NCI-H82 treated with DMSO at 0.1 percent for 48 hours (cell line): Measurements from ENCODE around the gene ADD3.
"Not testable (repeated sequence)": the region's sequence is repeated elsewhere in the genome, so short reads cannot be mapped to it uniquely, and the experiment has no call there.

Experiments
- DNase-seq: peaks from one replicate; lab custom pipeline; 2025; ENCODE audit not compliant: unreplicated experiment; lab: John Stamatoyannopoulos, UW

ADD3 gene

GRCh38 chr10:110032801-110033700 is 25.3 kb downstream of the ADD3 start:
- no peak for DNase-seq

GRCh38 chr10:110033701-110034235 is 26.0 kb downstream of the ADD3 start:
- DNase-seq, result no peak

GRCh38 chr10:110034596-110034995 is 26.8 kb downstream of the ADD3 start:
- no peak for DNase-seq

DNA sequence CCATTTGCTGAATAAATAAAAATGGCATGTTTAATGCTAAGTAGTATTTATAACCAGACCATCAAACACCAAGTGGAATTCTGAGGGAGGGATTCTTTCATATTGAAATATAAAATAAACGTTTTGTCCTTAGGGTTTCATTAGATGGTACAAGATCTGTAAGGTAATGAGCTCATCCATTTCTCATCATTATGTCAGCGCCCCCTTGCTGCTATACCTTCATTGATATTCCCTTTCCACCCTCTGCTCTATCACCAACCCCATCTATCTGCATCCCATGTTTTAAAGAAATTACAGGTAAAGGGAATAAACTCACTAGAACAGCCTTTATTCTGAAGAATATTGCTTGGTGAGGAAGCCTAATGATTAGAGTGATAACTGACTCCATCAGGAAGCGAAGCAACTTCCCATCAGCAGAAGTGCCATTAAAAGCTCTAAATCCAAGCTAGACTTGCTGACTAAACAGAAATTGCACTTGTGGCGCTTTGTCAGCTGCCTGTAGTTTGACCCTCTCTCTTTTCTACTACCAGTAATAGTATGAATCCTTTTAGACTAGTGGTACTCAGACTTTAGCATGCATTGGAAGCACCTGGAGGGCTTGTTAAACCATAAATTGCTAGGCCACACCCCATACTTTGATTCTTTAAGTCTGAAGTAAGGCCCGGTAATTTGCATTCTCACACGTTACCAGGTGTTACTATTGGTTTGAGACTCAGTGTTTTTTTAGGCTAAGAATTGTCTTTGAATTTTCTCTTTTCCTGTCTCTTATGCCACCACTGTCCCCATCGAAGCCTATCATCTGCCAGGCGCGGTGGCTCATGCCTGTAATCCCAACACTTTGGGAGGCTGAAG is 27.5 kb downstream of the ADD3 start:
- no peak for DNase-seq

DNA sequence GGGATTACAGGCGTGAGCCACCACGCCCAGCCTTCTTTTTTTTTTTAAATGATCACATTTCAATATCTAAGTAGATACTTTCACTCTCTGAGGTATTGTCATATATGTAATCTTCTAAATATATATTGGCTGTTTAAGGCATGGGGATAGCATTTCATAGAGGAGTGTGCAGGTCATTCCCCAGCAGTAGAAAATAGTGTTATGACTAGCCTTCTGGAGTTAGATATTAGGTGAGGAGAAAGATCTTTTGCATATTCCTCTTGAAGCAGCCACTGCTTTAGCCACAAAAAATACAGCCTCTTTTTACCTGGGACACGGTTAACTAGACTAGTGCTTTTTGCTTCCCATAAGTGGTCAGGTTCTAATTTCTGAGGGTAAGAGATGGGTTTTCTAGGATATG is 28.9 kb downstream of the ADD3 start:
- no peak for DNase-seq

DNA sequence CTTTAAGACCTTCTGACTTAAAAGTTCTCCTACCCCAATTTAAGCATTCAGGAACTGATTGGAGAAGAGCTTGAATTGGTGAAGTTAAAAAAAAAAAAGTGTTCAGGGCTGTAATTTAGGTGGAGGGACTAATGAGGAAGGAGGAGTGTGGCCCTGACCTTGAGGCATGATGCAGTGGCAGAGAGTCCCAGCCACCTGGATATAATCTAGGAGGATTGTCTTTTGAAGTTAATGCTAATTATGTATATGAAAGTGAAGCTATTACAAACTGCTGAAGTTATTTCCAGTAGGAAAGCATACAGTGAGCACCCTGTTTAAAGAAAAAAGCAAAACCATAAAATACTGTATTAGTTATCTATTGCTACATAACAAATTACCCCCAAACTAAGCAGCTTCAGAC is 31.5 kb downstream of the ADD3 start:
- no peak for DNase-seq

GRCh38 chr10:110040108-110040507 is 32.3 kb downstream of the ADD3 start:
- DNase-seq, result no peak

- no peak for DNase-seq
Observed at GRCh38 chr10:110040767-110041478, 33.1 kb downstream of the ADD3 start.

- DNase-seq, result no peak
Observed at GRCh38 chr10:110041479-110041829, 33.7 kb downstream of the ADD3 start.

- no peak for DNase-seq
Observed at GRCh38 chr10:110042181-110042580, 34.4 kb downstream of the ADD3 start.

DNA sequence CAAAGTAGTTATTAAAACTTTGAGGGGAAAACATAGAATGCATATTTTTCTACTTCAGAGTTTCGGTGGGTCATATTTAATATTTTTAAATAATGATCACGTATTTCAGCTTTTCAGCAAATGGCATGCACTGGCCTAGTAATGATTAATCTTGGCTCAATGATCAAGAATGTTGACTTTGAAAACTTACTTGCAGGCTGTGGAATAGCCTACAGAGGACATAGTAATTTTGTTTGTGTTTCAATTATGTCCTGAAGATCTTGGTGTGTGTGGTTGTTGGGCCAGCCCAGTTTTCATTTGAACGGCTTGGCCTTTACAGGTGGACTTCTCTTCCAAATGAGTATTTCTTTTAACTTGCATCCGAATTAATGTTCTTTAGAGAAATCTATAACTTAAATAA is 35.1 kb downstream of the ADD3 start:
- DNase-seq, result no peak

- DNase-seq, result no peak
Observed at GRCh38 chr10:110044681-110045080, 36.9 kb downstream of the ADD3 start.

GRCh38 chr10:110045772-110046171 is 38.0 kb downstream of the ADD3 start:
- DNase-seq, result no peak

GRCh38 chr10:110048145-110048544 is 40.4 kb downstream of the ADD3 start:
- not testable (repeated sequence) for DNase-seq

DNA sequence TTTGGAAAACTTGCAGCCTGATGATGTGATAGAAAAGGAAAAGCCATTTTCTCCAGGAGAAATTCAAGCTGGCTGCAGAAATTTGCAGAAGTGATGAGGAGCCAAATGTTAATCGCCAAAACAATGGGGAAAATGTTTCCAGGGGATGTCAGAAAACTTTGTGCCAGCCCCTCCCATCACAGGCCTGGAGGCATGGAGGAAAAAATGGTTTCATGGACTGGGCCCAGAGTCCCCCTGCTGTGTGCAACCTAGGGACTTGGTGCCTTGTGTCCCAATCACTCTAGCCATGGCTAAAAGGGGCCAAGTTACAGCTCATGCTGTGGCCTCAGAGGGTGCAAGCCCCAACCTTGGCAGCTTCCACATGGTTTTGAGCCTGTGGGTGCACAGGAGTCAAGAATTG is 41.0 kb downstream of the ADD3 start:
- no peak for DNase-seq

- DNase-seq, result not testable (repeated sequence)
Observed at GRCh38 chr10:110049889-110050591, 42.3 kb downstream of the ADD3 start.

GRCh38 chr10:110051487-110051886 is 43.7 kb downstream of the ADD3 start:
- DNase-seq, result no peak

GRCh38 chr10:110052916-110053315 is 45.1 kb downstream of the ADD3 start:
- no peak for DNase-seq

DNA sequence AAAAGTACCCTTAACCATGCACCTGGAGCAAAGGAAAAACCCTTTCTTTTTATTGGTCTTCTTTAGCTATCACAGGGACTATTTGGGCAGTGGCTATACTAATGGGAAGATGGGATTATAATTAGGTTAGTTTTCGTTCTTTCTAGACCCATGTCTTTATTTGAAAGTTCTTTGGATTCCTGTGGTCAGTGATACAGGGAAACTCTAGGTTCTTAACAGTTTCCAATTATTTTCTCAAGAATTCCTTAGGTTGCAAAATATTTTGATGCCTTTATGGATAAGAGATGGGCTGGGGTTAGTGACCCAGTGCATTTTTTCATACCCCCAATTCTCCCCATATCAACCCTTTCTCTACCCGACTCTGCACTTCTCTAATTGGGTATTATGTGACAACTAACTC is 49.0 kb downstream of the ADD3 start:
- DNase-seq, result no peak

DNA sequence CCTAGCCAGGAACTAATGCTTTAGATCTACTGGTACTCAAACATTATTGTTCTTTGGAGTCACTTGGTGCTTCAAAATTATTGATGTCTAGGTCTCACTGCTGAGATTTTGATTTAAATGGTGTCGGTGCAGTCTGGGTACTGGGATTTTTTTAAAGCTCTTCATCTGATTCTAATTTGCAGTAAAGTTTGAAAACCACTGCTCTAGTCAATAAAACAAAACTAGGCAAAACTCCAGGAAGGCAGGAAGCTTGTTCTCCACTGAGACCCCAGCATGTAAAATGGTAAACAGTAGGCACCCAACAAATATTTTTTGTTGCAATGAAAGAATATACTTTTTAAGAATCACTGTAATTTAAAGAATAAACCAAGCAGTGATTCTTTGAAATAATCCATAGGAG is 49.7 kb downstream of the ADD3 start:
- no peak for DNase-seq

- no peak for DNase-seq
Observed at GRCh38 chr10:110058212-110058611, 50.4 kb downstream of the ADD3 start.
